SKM-1 (cell line): ENCODE data around the gene COG1.
"Not testable (repeated sequence)": the region's sequence is repeated elsewhere in the genome, so short reads cannot be mapped to it uniquely, and the experiment has no call there.

Experiments used
- DNase-seq: peaks from one replicate; lab custom pipeline; 2025; ENCODE audit not compliant: unreplicated experiment; lab: John Stamatoyannopoulos, UW

COG1 gene, protein sequence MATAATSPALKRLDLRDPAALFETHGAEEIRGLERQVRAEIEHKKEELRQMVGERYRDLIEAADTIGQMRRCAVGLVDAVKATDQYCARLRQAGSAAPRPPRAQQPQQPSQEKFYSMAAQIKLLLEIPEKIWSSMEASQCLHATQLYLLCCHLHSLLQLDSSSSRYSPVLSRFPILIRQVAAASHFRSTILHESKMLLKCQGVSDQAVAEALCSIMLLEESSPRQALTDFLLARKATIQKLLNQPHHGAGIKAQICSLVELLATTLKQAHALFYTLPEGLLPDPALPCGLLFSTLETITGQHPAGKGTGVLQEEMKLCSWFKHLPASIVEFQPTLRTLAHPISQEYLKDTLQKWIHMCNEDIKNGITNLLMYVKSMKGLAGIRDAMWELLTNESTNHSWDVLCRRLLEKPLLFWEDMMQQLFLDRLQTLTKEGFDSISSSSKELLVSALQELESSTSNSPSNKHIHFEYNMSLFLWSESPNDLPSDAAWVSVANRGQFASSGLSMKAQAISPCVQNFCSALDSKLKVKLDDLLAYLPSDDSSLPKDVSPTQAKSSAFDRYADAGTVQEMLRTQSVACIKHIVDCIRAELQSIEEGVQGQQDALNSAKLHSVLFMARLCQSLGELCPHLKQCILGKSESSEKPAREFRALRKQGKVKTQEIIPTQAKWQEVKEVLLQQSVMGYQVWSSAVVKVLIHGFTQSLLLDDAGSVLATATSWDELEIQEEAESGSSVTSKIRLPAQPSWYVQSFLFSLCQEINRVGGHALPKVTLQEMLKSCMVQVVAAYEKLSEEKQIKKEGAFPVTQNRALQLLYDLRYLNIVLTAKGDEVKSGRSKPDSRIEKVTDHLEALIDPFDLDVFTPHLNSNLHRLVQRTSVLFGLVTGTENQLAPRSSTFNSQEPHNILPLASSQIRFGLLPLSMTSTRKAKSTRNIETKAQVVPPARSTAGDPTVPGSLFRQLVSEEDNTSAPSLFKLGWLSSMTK

GRCh38 chr17:73192894-73193701, at the start of gene COG1:
Gene COG1, plus strand, starts transcription at chr17:73193055. Its CDS starts 15 bp downstream, at chr17:73193070.
- DNase-seq, result peak; percentile 73

GRCh38 chr17:73144209-73144608, 48.6 kb upstream of the COG1 start:
- DNase-seq, result not testable (repeated sequence)

- no peak for DNase-seq
These were observed 47.2 kb upstream of the COG1 start for GRCh38 chr17:73145641-73146040.

DNA sequence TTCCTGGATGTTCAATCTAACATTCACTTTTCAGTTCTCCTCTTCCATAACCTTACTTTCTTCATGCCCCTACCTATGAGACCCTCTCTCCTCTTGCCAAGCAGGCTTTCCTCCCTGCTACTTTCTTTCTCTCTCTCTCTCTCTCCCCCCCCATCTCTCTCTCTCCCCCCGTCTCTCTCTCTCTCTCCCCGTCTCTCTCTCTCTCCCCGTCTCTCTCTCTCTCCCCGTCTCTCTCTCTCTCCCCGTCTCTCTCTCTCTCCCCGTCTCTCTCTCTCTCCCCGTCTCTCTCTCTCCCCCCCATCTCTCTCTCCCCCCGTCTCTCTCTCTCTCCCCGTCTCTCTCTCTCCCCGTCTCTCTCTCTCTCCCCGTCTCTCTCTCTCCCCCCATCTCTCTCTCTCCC, 45.1 kb upstream of the COG1 start:
- DNase-seq, result not testable (repeated sequence)

GRCh38 chr17:73148540-73149334, 44.1 kb upstream of the COG1 start:
- DNase-seq, result no peak

GRCh38 chr17:73150622-73151300, 42.1 kb upstream of the COG1 start:
- not testable (repeated sequence) for DNase-seq

DNA sequence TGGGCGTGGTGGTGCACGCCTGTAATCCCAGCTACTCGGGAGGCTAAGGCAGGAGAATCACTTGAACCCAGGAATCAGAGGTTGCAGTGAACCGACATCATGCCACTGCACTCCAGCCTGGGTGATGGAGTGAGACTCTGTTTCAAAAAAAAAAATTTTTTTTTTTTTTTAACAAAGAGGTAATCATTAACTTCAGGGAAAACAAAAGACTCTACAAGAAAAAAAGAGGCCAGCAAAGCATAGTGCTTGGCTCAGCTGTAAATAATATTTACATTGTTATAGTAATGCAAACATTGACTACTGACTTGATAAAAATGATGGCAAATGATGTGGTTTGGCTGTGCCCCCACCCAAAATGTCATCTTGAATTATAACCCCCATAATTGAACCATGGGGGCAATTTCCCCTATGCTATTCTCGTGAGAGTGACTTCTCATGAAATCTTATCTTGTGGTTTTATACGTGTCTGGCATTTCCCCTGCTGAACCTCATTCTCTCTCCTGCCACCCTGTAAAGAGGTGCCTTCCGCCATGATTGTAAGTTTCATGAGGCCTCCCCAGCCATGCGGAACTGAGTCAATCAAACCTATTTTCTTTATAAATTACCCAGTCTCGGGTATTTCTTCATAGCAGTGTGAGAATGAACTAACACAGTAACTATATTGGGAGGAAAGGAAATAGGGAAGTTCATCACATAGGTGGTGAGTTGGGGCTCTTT, 40.8 kb upstream of the COG1 start:
- DNase-seq, result peak; percentile 53

DNA sequence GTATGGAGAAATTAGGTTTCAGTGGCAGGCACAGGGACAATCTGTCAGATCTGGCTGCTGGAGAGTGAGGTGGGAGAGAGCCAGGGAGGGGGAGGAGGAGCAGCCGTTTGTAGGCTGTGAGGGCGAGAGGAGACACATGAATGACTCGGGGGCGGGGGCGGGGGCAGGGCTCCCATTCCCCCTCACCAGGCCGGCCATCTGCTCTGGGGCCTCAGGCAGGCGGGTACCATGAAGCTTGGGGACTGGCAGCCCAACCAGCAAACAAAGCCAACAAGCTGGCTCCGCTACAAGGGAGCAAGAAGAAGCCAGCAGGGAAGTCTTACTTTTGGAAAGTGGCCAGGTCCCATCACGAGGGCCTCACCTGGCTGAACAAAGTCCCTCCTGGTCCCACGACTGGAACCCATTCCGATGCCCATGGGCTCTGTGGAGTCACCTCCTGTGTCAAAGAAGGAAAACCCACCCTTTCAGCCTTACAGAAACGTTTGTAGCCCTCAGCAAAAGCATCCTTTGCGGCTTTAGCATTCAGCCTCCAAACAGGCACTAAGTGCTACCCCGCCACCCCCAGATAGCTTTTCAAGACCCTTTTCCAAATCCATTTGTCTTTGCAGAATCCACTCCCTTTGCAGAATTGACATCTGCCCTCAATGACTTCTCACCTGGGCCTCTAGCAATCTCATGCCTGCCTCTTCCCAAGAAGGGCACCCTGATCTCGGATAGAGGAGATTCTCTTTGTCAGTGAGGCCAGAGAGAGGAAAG, 37.3 kb upstream of the COG1 start:
- DNase-seq, result no peak

GRCh38 chr17:73156166-73156840, 36.6 kb upstream of the COG1 start:
- DNase-seq, result peak; percentile 75

DNA sequence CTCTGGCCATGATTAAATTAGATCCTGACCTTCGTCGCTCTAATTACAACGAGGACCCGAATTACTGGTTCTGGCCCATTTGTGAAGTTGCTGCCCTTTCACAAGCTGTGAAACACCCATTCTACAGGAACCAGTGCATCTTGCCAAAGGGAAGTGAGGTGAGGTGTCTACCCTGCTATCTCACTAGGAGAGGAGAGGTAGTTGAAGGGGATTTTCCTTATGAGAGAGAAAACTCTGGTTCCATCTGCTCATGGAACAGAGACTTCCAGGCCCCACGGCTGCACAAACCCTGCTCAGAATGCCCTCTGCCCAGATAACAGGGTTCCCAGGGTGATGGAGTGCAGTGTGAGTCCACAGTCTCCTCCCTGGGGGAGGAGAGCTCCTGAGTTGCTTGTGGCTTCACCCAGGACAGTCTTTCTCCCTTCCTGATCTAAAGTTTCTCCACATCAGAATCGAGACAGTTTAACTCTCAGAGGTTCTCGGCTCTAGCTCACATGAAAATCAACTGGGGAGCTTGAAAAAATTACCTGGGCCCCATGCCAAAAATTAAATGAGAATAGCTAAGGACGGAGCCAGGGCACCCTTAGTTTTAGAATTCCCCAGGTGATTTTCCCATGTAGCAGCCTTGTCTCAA, 35.9 kb upstream of the COG1 start:
- DNase-seq, result no peak

- DNase-seq, result no peak
These were observed 35.3 kb upstream of the COG1 start for GRCh38 chr17:73157521-73157890.

- no peak for DNase-seq
These were observed 34.7 kb upstream of the COG1 start for GRCh38 chr17:73158133-73158532.

- no peak for DNase-seq
These were observed 31.8 kb upstream of the COG1 start for GRCh38 chr17:73160980-73161630.

DNA sequence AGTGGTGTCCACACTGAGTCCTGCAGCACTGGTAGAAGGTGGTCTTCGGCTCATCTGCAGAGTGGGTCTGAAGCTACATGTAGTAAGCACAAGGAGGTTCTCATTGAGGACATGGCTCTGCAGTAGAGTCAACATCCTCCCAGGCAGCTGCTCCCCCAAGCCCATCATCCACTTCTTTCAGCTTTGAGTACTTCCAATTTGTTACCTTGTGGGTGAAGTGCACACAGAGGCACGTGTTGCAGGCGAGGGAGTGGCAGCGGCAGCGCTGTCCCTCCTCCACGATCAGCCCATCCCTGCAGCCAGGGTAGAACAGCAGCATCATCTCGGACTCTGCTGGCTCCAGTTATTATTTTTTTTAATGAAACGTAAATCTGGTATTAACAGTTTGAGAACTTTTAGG, 29.8 kb upstream of the COG1 start:
- no peak for DNase-seq

DNA sequence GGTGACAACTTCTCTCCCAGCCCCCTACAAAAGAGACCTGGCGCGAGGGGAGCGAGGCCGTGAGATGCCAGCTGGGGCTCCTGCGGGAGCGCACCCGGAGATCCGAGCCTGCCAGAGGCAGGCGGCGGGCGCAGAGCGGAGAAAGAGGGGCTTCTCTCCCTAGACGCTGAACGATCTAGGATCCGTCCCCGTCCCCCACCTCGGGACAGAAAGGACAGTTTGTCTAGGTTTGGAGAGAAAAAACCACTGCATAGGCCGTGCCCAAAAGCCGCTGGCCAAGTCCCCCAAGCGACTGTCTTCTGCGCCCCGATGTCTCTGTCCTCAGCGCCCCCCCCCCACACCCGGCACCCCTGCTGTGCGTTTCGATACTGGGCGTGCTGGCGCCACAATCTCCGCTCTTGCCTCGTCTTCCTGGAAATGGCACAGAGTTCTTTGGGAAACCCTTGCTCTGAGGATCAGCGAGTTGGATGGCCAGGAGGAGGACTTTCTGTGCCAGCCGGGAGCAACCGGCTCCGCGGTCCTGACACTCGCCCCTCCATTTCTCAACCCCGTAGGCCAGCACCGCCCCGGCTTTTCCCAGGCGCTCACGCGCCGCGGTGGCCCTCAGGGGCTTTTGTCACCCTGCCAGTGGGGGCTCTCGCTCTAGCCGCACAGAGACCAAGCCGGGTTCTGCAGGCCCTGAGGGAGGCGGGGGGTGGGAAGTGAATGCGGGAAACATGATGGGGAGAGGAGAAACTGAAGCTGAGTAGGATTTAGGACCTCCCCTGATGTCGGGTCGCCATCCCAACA, 27.0 kb upstream of the COG1 start:
- no peak for DNase-seq
